ENCODE measurements around the gene AGBL1.

Gene AGBL1

DNA sequence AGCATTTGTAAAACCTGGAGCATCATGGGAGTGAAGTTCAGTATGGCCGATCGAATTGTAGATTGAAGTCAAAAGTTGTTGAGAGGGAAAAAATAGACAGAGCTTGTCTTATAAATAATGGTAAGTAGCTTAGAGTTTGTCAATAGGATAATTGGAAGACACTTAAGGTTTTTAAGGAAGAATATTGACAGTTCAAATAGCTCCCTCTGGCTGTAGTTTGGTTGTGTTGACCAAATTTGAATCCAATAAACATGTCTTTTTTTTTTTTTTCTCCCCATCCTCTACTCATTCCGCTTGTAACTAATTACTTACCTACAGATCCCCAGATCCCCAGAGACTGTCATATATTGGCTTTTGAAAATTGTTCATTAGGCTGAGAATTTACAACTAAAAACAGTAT is 677.0 kb downstream of the AGBL1 start:
- DNase-seq: no peak

DNA sequence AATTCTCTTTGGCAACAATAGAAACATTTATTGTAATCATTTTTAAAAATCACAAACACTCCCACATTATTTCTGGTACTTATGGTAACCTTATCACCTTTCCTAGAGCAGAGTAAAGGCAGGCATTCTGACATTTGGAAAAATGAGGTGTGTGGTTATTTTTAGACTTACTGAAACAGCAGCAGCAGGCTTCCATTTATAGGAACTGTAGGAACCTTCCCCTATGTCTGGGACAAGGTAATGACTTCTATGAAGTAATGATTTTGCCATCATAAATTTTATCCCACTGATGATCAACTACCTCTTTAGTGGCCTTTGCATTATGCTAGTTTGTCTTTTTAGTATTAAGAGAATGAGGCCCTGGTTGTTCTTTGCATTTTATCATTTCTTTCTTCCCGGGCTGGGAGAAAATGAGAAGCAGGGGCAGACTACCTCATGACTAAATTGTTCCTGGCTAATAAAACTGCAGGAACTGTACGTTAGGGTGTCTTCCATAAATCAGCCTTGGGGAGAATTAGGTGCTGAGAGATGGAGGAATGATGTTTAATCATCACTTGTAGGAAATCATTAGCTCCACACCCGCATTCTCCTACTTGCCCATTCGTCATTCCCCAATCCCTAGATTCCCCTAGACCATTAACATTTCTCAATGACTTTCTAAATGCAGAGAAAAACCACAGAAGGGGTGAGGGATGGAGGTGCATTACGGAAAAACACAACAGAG is 680.3 kb downstream of the AGBL1 start:
- DNase-seq: no peak

DNA sequence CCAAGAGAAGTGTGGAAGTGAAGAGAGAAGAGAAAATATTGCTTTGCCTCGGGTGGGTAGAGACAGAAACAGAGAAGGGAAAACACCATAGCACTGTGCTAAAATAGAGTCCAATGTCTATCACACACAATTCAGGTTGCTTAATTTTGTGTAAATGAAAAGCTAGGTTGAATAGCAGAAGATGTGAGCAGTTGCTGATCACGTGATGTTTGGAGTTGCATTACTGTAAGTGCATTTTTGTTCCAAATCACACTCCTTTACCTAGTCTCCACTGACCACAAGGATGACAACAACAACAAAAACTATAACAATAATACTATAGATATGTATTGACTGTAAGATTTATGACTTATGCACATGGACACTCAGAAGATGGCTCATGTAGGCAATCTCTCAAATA is 683.2 kb downstream of the AGBL1 start:
- no peak for DNase-seq

DNA sequence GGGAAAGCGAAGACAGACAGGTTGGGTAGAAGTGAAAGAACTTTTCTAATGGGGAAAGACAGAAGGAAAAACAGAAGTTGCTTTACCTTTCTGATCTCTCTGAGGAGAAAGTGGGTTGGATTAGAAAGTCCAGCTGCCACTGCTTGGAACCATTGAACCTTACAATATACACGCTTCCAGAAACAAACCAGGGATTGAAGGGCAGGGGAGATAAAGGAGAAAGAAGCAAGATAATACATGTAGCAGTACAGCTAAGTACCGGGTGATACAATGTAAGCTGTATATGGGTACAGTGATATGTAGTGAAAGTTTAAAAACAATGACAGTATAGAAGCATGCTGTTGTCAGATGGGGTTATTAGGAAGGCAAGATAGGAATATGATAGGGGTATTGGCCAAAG is 684.4 kb downstream of the AGBL1 start:
- DNase-seq: no peak

DNA sequence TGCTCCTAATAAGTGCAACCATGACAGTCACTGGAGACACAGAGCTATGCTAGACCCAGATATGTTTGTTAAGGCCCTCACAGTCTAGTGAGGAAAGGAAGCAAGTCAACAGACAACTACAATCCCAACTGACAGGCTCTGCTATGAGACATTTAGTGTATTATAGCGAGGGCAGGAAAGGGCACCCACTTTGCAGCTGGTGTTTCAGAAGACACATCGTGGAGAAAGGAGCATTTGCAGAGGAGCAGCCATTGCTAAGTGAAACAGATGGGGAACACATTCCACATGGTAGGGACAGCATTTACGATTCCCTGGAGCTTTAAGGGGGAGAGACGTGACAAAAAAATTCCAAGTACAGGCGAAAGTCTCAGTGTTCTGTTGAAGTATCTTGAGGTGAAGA is 685.6 kb downstream of the AGBL1 start:
- DNase-seq: no peak

DNA sequence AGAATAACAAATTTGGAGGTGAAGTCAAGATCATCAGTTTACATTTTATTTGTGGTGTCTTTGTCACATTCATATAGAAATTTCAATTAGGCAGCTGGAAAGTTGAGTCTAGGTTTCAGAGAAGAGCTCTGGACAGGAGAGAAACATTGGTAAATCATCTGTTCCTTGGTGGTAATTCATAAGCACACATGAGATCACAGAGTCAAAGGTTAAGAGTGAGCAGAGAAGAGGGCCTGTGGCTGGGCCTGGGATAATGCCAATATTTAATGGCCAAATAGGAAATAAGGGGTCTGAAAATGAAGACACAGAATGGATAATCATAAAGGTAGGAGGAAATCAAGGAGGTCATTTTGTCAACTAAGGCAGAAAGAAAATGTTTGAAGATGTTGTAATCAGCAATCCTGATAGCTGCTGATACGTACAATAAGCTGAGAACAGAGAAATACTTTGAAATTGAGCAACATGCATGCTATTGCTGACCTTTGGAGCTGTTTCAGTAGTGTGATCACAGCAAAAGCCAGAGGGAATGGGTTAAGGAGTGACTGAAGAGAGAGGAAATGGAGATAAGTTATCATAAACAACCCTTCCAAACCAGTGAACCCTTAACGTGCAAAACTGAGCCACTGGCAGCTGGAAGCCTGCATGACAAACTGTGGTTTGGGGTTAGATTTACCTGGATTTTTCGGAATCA is 692.8 kb downstream of the AGBL1 start:
- DNase-seq: no peak

DNA sequence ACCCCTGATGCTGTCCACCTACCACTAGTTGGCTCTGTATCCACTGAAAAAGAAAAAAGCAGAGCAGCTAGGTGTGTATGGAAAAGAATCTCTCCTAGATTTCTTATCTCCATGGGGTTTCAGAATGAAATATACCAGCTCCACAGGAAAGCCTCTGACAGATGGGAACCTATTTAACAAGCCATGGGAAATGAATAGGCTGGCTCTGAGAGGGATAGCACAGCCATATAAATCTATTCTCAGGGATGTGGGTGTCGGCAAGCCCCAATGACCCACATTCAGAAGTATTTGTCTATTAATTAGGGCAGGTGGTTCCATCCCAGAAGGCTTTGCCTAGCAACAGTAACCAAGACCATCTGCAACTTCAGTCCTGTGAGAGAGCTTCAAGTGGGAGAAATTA is 694.1 kb downstream of the AGBL1 start:
- DNase-seq: no peak

DNA sequence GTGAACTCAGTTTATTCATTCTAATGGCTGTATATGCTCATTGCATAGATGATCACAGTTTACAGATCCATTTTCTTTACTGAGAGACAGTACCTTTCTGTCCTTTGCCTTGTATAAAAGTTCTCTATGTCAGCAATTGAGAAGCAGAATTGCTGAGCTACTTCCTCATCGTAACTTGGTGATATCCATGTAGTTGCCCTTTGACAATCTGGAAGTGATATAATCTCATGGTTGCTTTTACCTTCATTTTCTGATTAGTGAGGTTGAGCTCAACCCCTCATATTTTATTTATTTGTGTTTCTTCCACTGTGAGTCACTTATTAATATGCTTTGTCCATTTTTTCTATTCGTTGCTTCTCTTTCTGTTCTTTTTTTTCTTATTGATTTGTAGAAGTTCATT is 696.5 kb downstream of the AGBL1 start:
- DNase-seq: no peak

DNA sequence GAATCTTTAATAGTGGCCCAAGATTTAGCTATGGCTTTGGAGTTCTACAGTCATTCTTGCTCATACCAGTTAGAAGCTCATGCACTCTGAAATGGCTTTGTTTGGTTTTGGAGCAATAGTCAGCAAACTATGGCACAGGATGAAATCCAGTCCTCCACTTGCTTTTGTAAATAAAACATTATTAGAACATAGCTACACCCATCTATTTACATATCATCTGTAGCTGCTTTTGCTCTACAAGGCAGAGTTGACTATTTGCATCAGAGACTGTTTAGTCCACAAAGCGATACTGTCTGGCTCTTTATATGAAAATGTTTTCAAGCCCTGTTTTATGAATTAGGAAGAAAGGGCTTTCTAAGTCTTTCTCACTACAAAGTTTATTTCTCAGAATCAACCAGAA is 716.9 kb downstream of the AGBL1 start:
- DNase-seq: no peak

DNA sequence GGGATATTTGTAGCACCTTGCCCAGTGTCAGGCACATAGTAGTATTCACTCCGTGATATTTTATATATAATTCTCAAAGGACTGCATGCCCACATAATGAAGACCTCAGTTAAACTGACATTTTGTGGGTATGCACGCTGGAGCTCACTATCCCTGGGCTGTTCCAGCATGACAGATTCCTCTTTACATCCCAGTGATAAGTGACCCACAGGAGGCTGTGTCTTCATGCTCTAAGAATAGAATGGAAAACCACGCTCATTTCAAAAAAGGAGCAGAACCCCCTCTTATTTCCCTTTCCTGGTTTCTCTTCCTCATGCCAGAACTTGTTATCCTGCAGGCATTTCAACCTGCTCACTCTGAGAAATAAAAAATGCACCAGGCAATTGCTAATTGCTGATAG is 717.5 kb downstream of the AGBL1 start:
- DNase-seq: no peak

DNA sequence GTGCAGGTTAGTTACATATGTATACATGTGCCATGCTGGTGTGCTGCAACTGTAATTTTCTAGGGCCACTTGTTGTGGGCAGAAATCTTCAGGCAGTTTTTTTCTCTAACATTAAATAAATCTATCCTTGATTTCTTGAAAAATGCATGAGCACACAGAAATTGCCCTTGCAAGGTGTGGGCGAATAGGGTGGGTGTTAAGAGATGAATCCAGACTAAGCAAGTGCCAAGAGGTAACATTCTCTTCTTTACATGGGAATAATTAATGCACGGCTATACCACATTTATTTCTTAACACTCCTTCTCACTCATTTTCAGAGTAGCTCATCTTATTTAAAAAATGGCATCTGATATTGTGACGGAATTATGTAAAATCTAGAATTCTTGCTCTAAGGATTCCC is 719.6 kb downstream of the AGBL1 start:
- no peak for DNase-seq

DNA sequence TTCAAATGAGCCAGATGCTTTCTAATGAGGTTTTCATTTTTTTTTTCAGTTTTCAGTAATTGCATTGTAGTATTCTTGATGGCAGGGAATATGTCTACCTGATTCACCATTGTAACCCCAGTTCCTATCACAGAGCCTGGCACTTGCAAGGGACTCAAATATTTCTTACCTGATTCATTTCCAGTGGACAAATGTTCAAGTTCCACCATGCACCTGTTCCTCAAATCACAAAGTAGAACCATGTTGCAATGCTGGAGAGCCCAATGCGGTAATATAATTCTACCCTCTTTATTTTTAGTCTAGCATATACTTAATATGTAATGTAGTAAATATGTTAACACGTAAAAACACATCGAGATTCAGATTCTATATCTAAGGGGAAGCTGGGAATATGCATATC is 722.6 kb downstream of the AGBL1 start:
- DNase-seq: no peak

DNA sequence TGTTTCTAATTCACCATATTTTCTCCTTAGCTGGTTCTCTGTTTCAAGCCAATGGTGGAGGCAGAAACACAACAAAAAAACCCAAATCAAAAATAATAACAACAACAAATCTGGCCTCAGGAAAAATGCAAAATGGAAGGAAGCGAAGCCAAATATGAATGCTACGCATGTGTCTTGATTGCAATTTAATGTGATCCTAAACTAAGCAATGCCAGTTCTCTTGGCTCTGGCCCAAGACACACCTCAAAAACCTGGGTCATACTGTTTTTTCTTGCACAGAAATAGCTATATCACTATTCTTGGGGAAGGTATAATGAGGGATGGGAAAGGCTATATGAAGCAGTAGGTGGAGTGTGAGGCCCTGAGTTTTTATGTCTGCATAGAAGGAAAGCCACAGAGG is 724.7 kb downstream of the AGBL1 start:
- DNase-seq: no peak

DNA sequence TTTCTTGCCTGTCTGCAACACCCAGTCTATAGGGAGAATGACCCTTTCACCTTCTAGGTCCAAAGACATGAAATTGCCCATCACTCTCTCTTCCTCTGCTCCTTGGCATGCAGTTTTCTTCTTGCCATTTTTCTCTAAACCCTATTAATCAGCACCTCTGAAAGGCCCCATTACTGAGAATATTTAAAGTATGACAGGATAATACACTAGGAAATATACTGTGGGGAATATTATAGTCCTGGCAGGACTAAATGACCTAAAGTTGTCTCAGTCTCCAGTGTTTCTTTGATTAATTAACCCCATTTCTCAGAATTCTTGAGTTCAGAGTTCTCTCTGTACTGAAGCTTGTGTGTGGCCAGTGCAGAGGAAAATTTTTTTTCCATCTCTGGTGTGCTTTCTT is 730.7 kb downstream of the AGBL1 start:
- no peak for DNase-seq

DNA sequence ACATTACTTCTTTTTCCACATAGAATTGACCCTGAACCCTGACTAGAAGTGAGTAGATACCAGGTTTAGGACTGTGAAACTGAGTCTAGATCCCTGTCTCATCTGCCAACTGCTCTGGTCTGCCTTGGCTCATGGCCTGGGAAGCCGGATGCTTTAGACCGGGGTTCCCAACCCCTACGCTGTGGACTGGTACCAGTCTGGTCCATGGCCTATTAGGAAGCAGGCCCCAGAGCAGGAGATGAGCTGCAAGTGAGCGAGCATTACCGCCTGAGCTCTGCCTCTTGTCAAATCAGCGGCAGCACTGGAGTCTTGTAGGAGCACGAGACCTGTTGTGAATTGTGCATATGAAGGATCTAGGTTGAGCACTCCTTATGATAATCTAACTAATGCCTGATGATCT is 734.2 kb downstream of the AGBL1 start:
- DNase-seq: no peak

DNA sequence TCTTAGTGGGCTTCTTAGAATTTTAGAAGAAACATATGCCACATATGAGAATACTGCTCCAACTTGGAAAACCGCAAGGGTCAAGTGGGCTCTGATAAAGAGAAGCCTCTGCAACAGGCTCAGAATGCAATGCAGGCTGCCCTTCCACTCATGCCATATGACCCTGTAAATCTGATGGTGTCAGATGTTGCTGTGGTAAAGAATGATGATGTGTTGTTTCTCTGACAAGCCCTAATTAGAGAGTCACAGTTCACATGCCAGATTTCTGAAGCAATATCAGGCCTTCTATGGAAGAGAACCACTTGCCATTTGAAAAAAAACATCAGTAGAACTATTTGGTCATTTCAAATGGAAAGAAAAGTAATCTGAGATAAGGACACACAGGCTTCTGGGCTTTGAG is 749.6 kb downstream of the AGBL1 start:
- no peak for DNase-seq

DNA sequence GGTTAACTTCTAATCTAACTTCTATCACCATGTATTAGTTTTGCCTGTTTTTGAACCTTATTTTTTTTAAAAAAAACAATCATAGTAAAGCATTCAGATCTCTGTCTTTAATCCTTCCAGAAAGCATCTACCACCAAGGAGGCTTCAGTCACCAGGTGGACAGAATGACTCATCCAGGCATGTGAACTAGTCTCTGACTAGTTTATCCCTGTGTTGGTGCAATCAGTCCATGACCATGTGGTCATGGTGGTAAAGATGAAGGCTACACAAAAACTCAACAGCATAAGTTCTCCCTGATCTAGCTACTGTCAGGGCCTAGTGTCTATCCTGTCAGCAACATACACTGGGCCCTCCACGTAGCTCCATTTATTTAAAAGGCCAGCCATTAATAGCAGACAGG is 750.6 kb downstream of the AGBL1 start:
- no peak for DNase-seq

DNA sequence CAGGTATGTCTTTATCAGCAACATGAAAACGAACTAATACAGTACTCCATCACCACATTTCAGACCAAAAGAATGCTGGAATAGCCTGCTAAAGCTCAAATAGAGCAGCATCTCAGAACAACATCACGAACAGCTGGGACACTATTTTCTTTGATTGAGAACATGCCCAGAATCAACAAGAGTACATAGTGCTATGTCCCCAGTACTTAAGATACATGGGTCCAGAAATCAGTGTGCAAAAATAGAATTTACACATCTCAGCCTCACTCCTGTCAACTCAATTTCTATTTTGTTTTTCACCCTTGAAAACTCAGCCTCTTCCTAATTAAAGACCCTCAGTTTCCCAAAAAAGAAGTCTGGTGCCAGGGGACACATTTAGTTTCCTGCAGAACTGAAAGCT is 753.9 kb downstream of the AGBL1 start:
- no peak for DNase-seq

DNA sequence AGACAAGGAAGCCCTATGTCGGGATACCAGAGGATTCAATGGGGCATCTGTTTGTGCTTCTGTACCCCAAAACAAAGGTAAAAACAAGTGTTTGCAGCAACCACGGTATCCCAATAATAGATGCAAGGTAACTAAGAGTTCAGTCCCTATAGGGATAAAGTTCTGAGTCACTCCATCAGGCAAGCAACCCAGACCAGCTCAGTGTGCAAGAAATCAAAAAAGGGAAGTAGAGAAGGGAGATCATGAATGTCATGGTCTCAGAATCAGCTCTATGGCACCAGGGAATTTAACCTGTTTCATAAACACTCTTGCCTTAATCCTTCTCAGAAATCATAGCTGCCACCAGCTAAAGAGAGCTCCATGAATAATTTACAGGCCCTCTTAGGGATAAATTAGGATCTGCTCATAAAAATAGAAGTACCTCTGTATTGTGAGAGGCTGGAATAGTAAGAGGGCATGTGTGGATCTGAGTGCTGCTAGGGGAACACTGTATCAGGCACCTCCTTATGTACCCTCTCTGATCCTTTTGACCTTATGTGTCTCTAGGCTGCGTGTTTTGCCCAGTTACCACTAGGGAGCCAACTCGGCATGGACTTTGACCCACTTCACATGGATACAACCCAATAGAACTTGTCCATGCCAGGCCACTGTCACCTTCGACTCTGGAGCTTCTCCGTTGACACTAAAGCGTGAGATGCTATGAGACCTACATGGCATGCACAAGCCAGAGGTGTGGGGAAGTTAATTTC is 754.6 kb downstream of the AGBL1 start:
- DNase-seq: no peak

DNA sequence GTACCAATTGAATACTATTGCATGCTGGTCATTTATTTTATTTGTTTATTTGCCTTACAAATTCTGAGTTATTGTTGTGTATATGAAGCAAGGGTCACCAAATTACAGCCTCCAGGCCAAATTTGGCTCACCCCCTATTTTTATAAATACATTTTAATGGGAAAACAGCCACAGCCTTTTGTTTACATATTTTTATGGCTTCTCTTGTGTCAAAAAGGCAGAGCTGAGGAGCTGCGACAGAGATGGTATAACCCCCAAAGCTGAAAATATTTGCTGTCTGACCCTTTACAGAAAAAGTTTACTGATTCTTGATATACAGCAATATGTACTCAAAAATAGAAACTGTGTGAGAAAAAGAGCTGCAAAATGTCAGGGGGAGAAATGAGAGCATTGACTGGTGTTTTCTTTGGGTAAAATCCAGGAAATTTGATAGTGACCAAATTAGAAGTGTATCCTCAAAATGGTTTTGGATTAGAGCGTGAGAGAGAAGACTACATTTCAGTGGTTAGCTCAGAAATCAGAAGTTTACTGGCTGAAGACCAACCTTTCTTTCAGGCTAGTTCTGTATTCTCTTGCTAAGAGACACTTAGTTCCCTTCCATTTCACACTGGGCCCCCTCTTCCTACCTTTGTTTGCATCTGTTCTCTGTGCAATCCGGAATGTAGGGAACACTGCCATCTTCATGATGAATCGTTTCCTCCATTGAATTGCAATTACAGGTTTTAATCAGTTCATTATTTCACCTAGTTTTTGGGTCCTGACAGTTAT is 757.8 kb downstream of the AGBL1 start:
- no peak for DNase-seq

DNA sequence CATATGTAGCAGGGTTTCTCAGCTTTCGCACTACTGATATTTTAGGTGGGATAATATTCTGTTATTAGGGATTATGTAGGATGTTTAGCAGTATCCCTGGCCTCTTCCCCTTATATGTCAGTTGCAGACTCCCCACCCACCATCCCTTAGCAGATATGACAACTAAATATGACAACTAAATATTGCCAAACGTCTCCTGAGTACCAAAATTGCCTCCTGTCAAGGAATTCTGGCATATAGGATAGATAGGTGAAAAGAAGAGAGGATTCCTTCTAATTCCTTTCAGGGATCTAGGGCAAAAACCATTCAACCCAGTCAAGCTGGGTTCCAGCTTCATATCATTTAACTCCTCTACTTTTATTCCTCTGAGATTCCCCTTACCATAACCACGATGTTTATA is 759.8 kb downstream of the AGBL1 start:
- DNase-seq: no peak

DNA sequence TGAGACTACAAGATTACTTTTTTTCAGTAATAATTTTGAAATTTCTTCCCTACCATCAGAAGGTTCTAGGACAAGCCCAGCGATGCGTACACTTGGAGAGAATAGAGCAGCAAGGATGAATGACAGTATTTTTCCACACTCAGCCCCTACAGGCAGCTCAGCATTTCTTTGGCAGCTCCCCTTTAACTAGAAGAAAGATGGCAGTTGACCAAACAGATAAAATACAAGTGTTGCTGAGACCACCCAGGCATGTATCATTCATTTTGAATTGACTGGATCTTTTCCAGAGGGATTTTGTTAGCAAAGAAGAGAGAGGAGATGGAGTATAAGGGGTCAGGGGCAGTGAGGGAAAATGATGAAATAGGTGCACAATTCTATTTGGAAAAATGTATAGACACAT is 761.3 kb downstream of the AGBL1 start:
- no peak for DNase-seq

DNA sequence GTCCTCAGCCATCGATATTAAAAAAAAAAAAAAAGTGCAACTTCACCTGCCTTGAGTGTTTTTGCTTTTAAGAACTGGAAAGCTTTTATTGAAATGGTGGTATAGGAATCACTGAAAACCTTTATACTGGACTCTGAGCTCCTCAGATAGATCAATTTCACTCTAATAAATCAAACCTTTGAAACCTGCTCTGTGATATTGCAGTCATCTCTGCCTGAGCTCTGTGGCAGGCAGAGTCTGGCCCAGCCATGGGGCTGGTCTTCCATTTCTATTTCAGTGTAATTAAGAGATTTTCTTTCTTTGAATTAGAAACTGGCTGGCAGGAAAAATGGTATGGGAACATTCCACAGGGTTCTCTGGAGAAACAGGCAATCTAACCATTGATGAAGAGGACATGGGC is 762.5 kb downstream of the AGBL1 start:
- DNase-seq: no peak

DNA sequence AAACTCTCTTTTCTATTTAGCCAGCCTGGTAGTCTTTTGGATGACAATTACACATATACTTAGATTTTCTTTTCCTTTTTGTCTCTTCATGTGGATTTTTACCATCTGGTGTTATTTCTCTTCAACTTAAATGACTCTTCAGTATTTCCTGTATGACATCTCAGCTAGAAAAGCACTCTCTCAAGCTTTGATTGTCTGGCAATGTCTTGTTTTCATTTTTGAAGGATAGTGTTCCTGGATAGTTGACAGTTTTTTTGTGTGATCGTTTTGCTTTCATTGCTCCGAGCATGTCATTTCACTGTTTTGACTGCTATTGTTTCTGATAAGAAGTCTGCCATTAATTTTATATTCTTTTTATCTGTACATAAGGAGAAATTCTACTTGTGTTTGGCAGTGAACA is 766.4 kb downstream of the AGBL1 start:
- no peak for DNase-seq

Measured in CD4-positive, alpha-beta T cell treated with Interleukin-12 subunit alpha and Interleukin-12 subunit beta, for 1 hour (primary cell).